ENCODE results near the gene TRIM37.

Gene TRIM37

GRCh38 chr17:59149841-59150511 lies 43.3 kb upstream of the TRIM37 start:
- no peak for TF ChIP-seq CTCF (IDR thresholded peaks at IDR 0.05)

GRCh38 chr17:59149051-59149450 lies 42.4 kb upstream of the TRIM37 start:
- no peak for TF ChIP-seq CTCF (IDR thresholded peaks at IDR 0.05)

GRCh38 chr17:59145571-59146096 lies 39.0 kb upstream of the TRIM37 start:
- TF ChIP-seq CTCF (IDR thresholded peaks at IDR 0.05): no peak

- TF ChIP-seq CTCF (IDR thresholded peaks at IDR 0.05): no peak
Observed at GRCh38 chr17:59141860-59142259, 35.2 kb upstream of the TRIM37 start.

- no peak for TF ChIP-seq CTCF (IDR thresholded peaks at IDR 0.05)
Observed at GRCh38 chr17:59139939-59140338, 33.3 kb upstream of the TRIM37 start.

GRCh38 chr17:59131131-59131530 lies 24.5 kb upstream of the TRIM37 start:
- TF ChIP-seq CTCF (IDR thresholded peaks at IDR 0.05): no peak

- TF ChIP-seq CTCF (IDR thresholded peaks at IDR 0.05): no peak
Observed at GRCh38 chr17:59129814-59130213, 23.1 kb upstream of the TRIM37 start.
